ENCODE results near the gene NEGR1. TPM values are rescaled to one million over a fixed set of nuclear protein-coding genes. Genes with fewer than 3 reads are reported as not detected.

NEGR1 gene
- total RNA-seq, 2 donors from 2014 or later, result 0.08 TPM; not detected in 1

DNA sequence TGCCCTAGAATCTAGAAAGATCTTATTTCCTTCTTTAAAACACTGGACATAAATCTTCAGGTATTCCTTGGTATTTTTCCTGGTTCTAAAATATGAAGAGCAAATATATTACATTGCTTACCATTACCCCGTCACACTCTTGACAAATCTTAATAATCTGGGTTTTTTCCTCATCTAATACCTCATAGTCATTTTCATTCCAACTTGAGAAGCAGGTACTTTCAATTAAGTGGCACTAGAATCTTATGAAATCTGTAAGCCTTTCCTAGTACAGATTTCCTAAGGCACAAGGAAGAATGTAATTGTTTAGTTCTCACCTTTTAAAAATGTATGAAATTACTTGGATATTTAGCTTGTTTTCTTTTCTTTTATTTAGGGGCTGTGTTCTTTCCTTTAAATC, 720.0 kb downstream of the NEGR1 start:
- Mint-ChIP-seq H3K4me3 (no peak overlapping the region), H3K36me3 (ENCODE audit: low read depth) (no peaks in the 10 kb centered on the region), H3K4me1 (no peaks in the 10 kb centered on the region), H3K27ac (no peak overlapping the region), H3K27me3 (no peaks in the 10 kb centered on the region)
- H3K9me3 ChIP-seq (ENCODE audit: control insufficient read depth, low read length, poor library complexity, severe bottlenecking), result no peaks in the 10 kb centered on the region
- no peak for DNase-seq
- ATAC-seq, result no peak

DNA sequence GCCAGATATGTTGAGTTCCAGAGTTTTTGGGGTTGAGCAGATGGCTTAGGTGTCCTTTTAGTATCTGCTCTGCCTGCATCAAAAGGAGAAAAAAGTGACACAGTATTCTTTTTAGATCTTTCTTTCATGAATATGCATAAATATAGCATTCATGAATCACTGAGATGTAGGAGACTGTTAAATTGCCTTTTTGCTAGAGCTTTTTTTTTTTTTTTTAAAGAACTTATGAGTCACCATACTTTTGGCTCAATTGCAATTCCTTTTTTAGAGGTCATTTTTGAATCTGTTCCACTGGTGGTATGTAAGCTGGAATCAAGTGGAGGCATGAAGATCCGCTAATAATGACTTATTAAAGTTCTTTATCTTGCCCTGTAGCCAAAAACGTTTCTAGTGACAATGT, 720.6 kb downstream of the NEGR1 start:
- H3K4me1 Mint-ChIP-seq, result no peaks in the 10 kb centered on the region
- H3K36me3 Mint-ChIP-seq (ENCODE audit: low read depth), result no peaks in the 10 kb centered on the region
- no peaks in the 10 kb centered on the region for H3K27me3 Mint-ChIP-seq
- no peak overlapping the region for H3K4me3 Mint-ChIP-seq
- DNase-seq (no peak), ATAC-seq (no peak)
- H3K9me3 ChIP-seq (ENCODE audit: control insufficient read depth, low read length, poor library complexity, severe bottlenecking), result no peaks in the 10 kb centered on the region
- no peak overlapping the region for H3K27ac Mint-ChIP-seq

DNA sequence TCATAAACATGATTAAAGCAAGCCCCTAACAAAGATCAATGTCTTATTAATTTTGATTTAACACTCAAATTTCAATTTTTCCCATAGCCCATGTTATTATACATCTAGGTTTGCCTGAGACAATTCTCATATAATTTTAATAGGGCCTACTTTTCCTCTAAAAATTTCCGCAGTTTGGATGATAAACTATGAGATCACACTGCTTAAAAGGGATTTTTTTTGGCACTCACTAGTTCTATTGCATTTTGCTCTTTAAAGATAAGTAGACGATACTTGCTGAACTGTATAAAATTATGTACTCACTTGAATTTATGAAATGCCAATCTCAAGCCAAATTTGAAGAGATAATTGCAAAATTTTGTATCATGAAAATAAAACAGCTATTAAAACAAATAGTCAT, 721.1 kb downstream of the NEGR1 start:
- ATAC-seq (no peak), DNase-seq (no peak)
- Mint-ChIP-seq H3K4me1 (no peaks in the 10 kb centered on the region), H3K27ac (no peak overlapping the region), H3K36me3 (ENCODE audit: low read depth) (no peaks in the 10 kb centered on the region), H3K4me3 (no peak overlapping the region), H3K27me3 (no peaks in the 10 kb centered on the region)
- no peaks in the 10 kb centered on the region for H3K9me3 ChIP-seq (ENCODE audit: control insufficient read depth, low read length, poor library complexity, severe bottlenecking)

- no peaks in the 10 kb centered on the region for H3K9me3 ChIP-seq (ENCODE audit: control insufficient read depth, low read length, poor library complexity, severe bottlenecking)
- Mint-ChIP-seq H3K27ac (no peak overlapping the region), H3K27me3 (no peaks in the 10 kb centered on the region), H3K36me3 (ENCODE audit: low read depth) (no peaks in the 10 kb centered on the region), H3K4me3 (no peak overlapping the region), H3K4me1 (no peaks in the 10 kb centered on the region)
- no peak for ATAC-seq
- DNase-seq, result no peak
Measured at GRCh38 chr1:71559880-71560279, 722.5 kb downstream of the NEGR1 start.

DNA sequence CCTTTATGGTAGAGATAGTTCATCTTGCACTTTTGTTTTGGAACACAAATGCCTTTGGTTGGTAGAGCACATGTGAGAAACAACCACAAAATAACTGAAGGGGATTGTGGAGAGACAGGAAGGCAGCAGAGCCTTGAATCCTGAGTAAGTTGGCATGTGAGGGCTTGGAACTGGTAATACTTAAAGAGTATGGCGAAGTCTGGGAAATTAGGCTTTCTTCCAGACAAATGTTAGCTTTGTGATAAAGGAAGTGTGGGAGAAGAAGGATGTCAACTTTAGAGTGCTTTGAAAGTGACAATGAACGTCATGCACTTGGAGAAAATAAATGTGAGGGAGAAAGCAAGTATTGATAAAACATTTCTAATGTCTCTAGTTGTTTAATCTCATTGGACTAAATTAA, 725.2 kb downstream of the NEGR1 start:
- Mint-ChIP-seq H3K36me3 (ENCODE audit: low read depth) (no peaks in the 10 kb centered on the region), H3K27ac (no peak overlapping the region), H3K4me3 (no peak overlapping the region), H3K4me1 (no peaks in the 10 kb centered on the region), H3K27me3 (no peaks in the 10 kb centered on the region)
- H3K9me3 ChIP-seq (ENCODE audit: control insufficient read depth, low read length, poor library complexity, severe bottlenecking), result no peaks in the 10 kb centered on the region
- DNase-seq (no peak), ATAC-seq (no peak)

DNA sequence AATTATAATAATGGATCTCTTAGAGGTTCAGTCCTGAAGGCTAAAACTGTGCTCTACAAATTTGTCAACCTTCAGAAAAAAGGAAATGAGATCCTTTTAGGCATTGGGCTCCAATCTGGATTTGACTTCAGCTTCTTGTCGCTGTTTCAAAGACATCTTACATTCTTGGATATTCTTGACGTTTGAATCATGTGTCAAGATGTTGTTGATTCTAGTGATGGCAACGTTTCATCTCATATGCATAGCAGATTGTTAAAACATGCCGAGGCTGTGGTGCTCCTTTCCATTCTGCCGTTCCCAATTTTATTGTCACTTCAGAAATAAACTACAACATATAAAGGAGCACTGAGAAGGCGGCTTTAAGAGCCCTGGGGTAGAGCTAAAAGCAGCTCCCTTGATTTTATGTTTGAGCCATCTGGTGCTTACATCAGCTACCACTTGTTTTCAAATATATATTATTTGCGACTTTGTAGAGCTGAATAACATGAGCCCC, 733.9 kb downstream of the NEGR1 start:
- Mint-ChIP-seq H3K27ac (no peak overlapping the region), H3K4me1 (no peaks in the 10 kb centered on the region), H3K4me3 (no peak overlapping the region), H3K36me3 (ENCODE audit: low read depth) (no peaks in the 10 kb centered on the region), H3K27me3 (no peaks in the 10 kb centered on the region)
- no peak for DNase-seq
- H3K9me3 ChIP-seq (ENCODE audit: control insufficient read depth, low read length, poor library complexity, severe bottlenecking), result no peaks in the 10 kb centered on the region
- no peak for ATAC-seq

- no peak for ATAC-seq
- Mint-ChIP-seq H3K36me3 (ENCODE audit: low read depth) (no peaks in the 10 kb centered on the region), H3K27ac (no peak overlapping the region), H3K27me3 (no peaks in the 10 kb centered on the region), H3K4me3 (no peak overlapping the region), H3K4me1 (no peaks in the 10 kb centered on the region)
- H3K9me3 ChIP-seq (ENCODE audit: control insufficient read depth, low read length, poor library complexity, severe bottlenecking), result no peaks in the 10 kb centered on the region
- DNase-seq, result no peak
Measured at GRCh38 chr1:71542155-71542554, 740.2 kb downstream of the NEGR1 start.

DNA sequence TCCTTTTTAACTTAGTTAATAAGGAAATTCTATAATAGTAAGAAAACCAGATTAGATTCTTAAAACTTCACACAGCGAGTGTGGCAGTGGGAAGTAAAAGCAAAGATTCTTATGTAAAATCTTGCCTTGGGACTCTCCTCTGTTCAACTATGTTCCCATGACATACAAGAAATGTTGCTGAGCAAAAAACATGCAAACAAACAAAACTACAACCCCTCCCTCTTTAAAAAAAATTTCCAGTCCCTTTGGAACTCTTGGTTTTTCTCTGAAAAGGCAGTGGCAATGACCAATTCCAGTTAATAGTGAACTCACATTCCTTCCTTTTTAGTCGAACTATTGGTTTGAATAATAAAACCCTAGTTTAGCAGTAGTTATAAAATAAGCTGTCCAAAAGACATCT, 748.4 kb downstream of the NEGR1 start:
- Mint-ChIP-seq H3K27me3 (no peaks in the 10 kb centered on the region), H3K4me3 (no peak overlapping the region), H3K4me1 (no peaks in the 10 kb centered on the region), H3K36me3 (ENCODE audit: low read depth) (no peaks in the 10 kb centered on the region), H3K27ac (no peak overlapping the region)
- DNase-seq (no peak), ATAC-seq (no peak)
- H3K9me3 ChIP-seq (ENCODE audit: control insufficient read depth, low read length, poor library complexity, severe bottlenecking), result no peaks in the 10 kb centered on the region

DNA sequence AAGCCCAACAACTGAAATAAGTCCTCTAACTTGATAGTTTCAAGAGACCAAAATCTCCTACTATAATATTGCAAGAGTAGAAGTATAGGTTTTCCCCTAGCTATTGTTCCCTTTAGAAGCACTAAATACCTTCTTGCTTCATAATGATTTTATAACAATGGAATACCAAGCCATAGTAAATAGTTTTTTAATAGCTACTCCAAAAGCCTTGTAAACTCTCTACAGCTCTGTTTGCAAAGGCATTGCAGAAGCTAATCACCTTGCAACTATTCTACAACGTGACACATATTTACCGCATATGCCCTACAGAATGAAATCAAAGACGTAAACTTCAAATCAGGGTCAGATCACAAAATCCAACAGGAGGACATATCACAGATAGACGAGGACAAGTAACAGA, 750.0 kb downstream of the NEGR1 start:
- no peak for ATAC-seq
- Mint-ChIP-seq H3K36me3 (ENCODE audit: low read depth) (no peaks in the 10 kb centered on the region), H3K27me3 (no peaks in the 10 kb centered on the region), H3K4me1 (no peaks in the 10 kb centered on the region), H3K4me3 (no peak overlapping the region), H3K27ac (no peak overlapping the region)
- H3K9me3 ChIP-seq (ENCODE audit: control insufficient read depth, low read length, poor library complexity, severe bottlenecking), result no peaks in the 10 kb centered on the region
- DNase-seq, result no peak

DNA sequence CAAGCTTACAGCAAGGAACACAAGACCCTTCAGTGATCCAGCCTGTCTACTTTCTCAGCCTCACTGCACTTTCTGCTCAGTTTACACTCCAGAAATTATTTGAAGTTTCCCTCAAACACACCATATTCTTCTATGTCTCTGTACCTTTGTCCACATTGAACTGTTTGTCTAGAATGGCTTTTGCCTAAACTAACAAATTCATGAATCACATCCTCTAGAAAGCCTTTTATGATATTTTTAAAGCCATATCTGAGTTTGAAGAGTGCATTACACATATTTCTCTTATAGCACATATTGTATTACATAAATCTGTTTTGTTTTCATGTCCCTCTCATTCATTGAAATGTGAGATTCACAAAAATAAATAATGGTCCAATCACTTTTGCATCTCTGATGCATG, 755.5 kb downstream of the NEGR1 start:
- Mint-ChIP-seq H3K27me3 (no peaks in the 10 kb centered on the region), H3K27ac (no peak overlapping the region), H3K4me3 (no peak overlapping the region), H3K36me3 (ENCODE audit: low read depth) (no peaks in the 10 kb centered on the region), H3K4me1 (no peaks in the 10 kb centered on the region)
- no peaks in the 10 kb centered on the region for H3K9me3 ChIP-seq (ENCODE audit: control insufficient read depth, low read length, poor library complexity, severe bottlenecking)
- no peak for ATAC-seq
- no peak for DNase-seq

DNA sequence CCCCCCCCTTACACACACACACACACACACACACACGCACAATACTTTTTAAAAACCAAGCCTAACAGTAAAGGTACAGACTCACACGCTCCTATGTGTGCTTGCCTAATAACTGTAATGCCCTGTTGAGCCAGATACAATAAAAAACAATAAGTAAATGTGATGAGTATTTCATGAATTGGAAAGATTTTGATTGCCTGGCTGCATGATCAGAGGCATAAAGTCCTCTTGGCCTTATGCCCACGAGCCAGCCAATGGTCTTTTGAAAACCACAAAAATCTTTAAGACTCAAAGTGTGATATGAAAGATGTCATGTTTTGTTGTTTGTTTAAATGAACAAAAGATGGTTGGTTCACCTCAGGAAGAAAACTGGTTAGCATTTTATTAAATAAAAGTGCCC, 759.6 kb downstream of the NEGR1 start:
- Mint-ChIP-seq H3K4me3 (no peak overlapping the region), H3K4me1 (no peaks in the 10 kb centered on the region), H3K27me3 (no peaks in the 10 kb centered on the region), H3K36me3 (ENCODE audit: low read depth) (no peaks in the 10 kb centered on the region), H3K27ac (no peak overlapping the region)
- H3K9me3 ChIP-seq (ENCODE audit: control insufficient read depth, low read length, poor library complexity, severe bottlenecking), result no peaks in the 10 kb centered on the region
- no peak for DNase-seq
- no peak for ATAC-seq

DNA sequence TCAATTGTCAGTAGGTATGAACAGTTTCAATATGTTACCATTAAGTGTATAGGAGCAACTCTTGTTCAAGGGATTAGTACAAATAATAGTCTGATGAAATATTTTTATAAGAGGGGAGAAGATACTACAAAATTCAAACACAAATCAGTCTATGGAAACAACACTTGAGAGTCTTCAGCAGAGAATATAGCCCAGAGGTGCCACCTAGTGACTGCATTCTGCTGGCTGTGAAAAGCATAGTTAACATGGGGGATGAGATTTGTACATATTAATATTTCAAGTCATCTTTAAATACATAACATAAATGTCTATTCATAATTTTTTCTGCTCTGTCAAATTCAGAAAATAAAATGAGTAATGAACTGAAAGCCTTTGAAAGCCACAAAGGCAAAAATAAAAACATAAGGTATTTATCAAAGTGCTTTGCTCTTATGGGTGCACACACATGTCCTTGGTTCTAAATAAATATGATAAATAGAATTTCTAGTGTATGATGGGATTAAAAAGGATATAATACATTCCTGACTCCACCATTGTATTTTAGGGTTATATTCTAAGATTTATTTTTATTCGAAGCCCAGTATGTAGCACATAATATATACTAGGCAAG, 760.6 kb downstream of the NEGR1 start:
- Mint-ChIP-seq H3K36me3 (ENCODE audit: low read depth) (no peaks in the 10 kb centered on the region), H3K27ac (no peak overlapping the region), H3K27me3 (no peaks in the 10 kb centered on the region), H3K4me1 (no peaks in the 10 kb centered on the region), H3K4me3 (no peak overlapping the region)
- no peak for ATAC-seq
- no peaks in the 10 kb centered on the region for H3K9me3 ChIP-seq (ENCODE audit: control insufficient read depth, low read length, poor library complexity, severe bottlenecking)
- DNase-seq, result no peak

DNA sequence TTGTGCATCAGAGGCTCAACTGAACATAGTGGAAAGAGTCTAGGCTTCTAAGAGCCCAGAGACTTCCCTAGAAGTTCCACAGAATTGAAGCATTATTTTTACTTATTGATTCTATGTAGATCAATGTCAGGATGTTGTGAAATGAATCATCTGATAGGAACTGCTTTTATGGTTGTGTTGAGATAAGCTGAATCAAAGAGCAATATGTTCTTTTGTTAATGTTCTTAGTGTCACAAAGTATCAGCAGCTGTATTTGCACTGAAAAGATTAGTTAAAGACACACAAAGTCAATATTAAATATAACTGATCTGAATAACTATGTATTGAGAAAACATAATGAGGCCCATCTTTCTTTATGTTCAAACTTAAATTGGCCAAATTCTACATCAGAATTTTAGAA, 770.8 kb downstream of the NEGR1 start:
- no peaks in the 10 kb centered on the region for H3K4me1 Mint-ChIP-seq
- no peak overlapping the region for H3K4me3 Mint-ChIP-seq
- no peaks in the 10 kb centered on the region for H3K36me3 Mint-ChIP-seq (ENCODE audit: low read depth)
- H3K27me3 Mint-ChIP-seq, result no peaks in the 10 kb centered on the region
- DNase-seq (no peak), ATAC-seq (no peak)
- H3K27ac Mint-ChIP-seq, result no peak overlapping the region
- no peaks in the 10 kb centered on the region for H3K9me3 ChIP-seq (ENCODE audit: control insufficient read depth, low read length, poor library complexity, severe bottlenecking)

DNA sequence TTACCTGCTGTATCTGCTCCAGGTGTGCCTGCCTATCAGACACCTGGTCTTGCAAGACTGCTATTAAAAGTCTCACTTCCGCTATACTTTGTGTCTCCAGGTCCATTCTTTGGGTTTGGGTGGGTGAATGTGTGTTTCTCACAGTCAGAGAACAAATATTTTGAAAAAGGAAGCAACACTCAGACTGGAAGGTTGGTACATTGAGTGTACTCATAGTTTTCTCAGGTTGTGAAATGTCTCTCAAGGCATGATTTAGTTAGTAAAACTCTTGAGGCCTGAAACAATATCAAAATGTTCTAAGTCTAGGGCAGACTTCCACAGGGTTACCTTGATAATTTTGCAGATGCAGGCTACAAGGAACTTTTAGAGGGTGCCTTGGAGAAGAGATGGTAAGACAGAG, 771.6 kb downstream of the NEGR1 start:
- Mint-ChIP-seq H3K27ac (no peak overlapping the region), H3K27me3 (no peaks in the 10 kb centered on the region), H3K36me3 (ENCODE audit: low read depth) (no peaks in the 10 kb centered on the region), H3K4me3 (no peak overlapping the region), H3K4me1 (no peaks in the 10 kb centered on the region)
- ATAC-seq (no peak), DNase-seq (no peak)
- no peaks in the 10 kb centered on the region for H3K9me3 ChIP-seq (ENCODE audit: control insufficient read depth, low read length, poor library complexity, severe bottlenecking)
